Measurements from ENCODE around the gene ZMYND11.
"Not testable (repeated sequence)": the region's sequence is repeated elsewhere in the genome, so short reads cannot be mapped to it uniquely, and the experiment has no call there.

Gene ZMYND11

DNA sequence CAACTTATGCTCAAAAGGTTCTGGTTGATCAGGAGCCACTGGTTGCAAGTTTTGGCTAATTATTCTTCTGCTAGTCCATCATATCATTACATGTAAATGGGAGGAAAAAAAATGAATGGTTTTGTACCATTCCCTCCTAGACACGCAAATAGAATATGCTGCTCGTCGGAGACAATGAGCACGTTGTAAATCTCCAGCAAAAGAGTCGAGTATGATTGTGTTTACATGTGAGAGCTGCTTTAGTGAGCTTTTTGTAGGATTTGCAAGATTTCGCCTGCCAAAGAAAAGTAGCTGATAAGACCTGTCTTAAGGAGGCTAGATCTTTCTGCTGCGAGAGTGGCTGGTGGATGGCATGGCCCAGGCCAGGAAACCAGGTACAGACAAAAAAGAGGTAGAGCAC, 109.0 kb downstream of the ZMYND11 start:
- no peak for DNase-seq (ENCODE audit: low spot score)

DNA sequence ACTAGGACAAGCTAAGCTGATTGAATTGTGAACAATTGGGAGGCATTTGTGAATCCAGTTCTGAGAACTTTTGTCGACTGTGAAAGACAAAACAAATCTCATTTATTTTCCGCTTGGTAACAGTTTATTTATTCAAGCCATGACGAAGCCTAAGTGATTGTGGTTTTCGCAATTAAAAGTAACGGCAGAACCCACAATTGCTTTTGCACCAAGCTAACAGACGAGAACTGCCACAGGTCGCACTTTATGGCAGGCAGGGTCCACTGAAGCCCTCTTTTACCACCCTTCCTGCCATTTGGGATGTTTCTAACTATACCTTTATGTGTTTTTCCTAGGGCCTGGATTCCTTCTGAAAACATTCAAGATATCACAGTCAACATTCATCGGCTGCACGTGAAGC, 111.2 kb downstream of the ZMYND11 start:
- no peak for DNase-seq (ENCODE audit: low spot score)

DNA sequence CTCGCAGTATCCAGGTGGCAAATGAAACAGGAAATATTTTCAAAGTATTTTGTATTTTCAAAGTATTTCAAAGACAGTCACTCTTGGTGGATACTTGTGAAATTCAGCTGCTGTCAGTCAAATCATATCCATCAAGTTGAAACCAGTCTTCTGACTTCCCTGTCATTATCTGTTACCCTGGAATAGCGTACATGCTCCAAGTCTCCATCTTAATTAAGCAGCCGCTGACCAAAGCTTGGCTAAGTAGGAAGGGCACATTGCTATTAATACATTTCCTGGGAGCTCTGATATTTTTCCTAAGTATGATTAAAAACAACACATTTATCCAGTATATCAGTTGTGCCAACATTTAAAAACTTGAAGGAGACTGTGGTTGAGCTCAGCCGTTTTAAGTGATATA, 112.2 kb downstream of the ZMYND11 start:
- no peak for DNase-seq (ENCODE audit: low spot score)

DNA sequence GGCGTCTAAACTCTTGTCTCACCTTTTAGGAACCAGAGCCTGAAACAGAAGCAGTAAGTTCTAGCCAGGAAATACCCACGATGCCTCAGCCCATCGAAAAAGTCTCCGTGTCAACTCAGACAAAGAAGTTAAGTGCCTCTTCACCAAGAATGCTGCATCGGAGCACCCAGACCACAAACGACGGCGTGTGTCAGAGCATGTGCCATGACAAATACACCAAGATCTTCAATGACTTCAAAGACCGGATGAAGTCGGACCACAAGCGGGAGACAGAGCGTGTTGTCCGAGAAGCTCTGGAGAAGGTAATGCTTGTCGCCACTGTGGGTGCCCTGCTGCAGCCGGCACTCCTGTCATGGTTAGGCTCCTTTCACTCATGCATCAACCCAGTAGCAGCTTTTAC, 113.1 kb downstream of the ZMYND11 start:
- DNase-seq (ENCODE audit: low spot score), result no peak

DNA sequence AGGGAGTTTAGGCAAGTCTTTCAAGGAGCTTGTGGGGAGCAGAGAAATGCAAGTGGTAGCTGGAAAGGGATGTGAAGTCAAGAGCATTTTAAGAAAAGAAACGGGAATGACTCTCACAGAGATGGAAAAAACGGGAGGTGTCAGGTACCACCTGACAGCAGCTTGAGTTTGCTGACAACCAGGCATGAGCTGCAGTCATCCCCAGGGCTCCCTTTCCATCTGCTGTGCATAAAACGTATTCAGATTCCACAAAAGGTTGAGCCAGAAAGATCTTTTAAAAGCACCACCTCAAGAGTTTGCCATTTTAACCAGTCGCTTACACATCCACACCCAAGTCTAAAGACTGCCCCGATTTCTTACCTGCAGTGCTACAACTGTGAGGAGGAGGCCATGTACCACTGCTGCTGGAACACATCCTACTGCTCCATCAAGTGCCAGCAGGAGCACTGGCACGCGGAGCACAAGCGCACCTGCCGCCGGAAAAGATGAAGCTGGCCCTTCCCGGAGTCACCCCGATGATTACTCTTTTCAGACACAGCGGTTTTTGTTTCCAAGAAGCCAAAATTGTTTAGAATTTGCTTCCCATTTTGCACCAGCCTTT, 116.8 kb downstream of the ZMYND11 start:
- no peak for DNase-seq (ENCODE audit: low spot score)

DNA sequence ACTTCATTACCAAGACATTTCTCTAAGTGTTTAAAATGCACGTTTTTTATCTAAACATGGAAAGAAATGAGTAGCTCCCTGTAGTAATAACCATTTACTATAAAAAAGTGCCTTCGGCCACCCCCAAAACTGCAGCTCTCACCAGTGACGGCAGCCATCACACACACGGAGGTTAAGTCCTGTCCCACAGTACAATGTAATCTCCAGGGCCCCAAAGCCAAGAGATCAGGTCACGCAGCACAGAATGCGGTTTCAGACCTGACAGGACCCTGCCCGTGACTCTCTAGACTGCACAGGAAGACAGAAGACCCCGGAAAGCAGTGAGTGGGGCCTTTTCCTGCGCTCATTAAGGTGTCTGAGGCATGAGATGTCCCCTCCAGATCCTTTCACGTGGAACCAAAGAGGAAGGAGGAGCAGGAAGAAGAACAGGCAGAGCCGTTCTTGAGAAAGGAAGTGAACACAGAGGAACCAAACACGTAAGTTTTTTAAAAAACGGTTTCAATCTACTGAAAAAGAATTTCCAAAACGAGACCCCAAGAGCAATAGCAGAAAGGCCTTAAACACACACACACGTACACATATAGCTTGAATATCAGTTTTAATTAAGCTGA, 125.7 kb downstream of the ZMYND11 start:
- DNase-seq (ENCODE audit: low spot score), result no peak

DNA sequence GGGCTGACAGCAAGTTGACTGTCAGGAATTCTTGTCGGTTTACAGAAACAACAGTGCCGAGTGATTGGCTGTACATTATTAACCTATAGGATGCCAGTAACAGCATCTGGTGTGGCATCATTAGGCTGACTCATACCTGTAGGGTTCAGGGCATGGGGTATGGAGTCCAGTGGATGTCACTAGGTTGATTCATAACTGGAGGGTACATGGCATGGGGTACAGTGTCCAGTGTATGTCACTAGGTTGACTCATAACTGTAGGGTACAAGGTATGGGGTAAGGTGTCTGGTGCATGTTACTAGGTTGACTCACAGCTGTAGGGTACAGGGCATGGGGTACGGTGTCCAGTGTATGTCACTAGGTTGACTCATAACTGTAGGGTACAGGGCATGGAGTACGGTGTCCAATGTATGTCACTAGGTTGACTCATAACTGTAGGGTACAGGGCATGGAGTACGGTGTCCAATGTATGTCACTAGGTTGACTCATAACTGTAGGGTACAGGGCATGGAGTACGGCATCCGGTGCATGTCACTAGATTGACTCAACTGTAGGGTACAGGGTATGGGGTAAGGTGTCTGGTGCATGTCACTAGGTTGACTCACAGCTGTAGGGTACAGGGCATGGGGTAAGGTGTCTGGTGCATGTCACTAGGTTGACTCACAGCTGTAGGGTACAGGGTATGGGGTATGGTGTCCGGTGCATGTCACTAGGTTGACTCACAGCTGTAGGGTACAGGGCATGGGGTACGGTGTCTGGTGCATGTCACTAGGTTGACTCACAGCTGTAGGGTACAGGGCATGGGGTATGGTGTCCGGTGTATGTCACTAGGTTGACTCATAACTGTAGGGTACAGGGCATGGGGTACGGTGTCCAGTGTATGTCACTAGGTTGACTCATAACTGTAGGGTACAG, 129.2 kb downstream of the ZMYND11 start:
- DNase-seq (ENCODE audit: low spot score), result not testable (repeated sequence)

DNA sequence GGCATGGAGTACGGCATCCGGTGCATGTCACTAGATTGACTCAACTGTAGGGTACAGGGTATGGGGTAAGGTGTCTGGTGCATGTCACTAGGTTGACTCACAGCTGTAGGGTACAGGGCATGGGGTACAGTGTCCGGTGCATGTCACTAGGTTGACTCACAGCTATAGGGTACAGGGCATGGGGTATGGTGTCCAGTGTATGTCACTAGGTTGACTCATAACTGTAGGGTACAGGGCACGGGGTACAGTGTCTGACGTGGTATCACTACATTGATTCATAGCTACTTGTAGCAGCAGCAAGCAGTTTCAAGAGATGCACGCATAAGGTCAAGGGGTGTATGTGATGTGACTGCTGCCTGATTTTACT, 129.8 kb downstream of the ZMYND11 start:
- not testable (repeated sequence) for DNase-seq (ENCODE audit: low spot score)

DNA sequence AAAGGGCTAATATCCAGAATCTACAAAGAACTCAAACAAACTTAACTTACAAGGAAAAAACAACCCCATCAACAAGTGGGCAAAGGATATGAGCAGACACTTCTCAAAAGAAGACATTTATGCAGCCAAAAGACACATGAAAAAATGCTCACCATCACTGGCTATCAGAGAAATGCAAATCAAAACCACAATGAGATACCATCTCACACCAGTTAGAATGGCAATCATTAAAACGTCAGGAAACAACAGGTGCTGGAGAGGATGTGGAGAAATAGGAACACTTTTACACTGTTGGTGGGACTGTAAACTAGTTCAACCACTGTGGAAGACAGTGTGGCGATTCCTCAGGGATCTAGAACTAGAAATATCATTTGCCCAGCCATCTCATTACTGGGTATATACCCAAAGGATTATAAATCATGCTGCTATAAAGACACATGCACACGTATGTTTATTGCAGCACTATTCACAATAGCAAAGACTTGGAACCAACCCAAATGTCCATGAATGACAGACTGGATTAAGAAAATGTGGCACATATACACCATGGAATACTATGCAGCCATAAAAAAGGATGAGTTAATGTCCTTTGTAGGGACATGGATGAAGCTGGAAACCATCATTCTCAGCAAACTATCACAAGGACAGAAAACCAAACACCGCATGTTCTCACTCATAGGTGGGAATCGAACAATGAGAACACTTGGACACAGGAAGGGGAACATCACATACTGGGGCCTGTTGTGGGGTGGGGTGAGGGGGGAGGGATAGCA, 130.7 kb downstream of the ZMYND11 start:
- DNase-seq (ENCODE audit: low spot score), result not testable (repeated sequence)

DNA sequence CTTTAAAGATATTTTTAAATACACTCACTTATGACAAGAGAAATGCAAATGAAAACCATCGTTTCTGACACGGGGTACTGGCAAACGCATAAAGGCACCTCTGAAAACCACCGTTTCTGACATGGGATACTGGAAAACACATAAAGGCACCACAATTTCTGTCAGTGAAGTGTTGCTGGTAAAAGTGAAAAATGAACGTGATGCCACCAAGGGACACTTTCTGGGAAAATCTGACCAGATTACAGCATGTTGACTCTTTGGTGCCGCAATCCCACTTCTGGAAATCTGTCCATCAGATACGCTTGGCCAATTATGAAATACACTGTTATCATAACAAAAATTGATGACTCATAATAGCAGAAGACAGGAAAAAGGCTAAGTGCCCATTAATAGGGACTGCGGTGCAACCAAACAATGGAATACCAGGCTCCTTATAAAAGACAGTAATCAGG, 131.7 kb downstream of the ZMYND11 start:
- peak; percentile 25 for DNase-seq (ENCODE audit: low spot score)

DNA sequence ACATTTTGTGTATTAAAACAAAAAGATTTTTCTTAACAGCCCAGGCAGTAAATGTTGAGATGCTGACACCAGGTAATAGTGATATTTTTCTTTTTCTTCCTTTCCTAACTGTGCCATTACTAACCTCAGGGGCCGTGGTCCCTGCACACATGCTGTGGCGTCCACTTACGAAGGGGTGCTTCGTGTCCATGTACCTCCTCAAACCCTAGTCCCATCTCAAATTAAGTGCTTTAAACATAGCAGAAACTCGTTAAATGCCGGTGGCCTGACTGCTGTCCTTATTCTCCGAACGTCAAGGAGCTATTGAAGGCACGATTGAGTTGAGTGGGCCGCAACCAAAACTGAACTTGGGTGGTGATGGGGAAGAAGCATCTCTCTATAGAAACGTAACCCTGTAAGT, 132.4 kb downstream of the ZMYND11 start:
- DNase-seq (ENCODE audit: low spot score), result no peak

DNA sequence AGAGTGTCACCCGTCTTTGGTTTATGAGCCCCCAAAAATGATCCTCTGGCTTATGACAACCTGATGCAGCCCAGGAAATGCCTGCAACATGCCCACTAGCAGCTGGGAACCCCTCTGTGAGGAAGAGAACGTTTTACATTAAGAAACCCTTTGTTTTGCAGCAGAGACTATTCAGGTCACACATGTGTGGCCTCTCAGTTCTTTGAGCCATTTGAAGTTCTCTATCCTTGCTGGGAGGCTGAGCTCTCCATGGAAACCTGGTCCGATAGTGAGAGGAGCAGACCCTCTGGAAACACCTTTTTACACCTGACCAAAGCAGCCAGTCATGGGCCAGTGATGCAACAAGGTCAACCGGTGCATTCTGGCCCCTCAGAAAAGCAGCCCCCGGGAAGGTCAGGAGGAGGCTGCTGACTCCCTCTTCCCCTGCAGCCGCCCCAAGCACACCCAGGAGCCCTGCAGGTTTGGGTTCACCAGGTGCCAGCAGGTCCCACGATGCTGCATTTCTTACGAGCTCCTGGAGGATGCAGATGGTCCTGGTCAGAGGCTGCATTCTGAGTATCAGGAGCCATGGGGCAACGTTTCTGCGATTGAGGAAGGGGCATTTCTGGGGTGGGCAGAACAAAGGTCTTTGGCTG, 134.3 kb downstream of the ZMYND11 start:
- no peak for DNase-seq (ENCODE audit: low spot score)

DNA sequence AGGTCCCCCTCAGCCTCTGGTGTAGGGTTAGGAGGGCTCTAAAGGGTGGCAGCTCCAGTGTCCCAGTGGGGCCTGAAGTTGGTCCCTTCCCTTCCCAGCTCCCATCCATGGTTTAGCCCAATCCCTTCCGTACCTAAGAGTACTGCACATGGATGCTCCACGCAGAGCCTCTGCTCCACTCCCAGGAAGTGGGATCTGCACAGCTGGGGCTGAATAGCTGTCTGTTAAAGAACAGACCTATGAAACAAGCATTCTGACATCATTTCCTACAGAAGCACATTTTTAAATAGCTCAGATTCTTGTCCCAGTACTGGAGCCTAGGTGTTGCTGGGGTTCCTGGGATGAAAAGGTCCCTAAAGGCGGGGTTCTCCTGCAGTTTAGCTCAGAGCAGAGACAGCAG, 135.9 kb downstream of the ZMYND11 start:
- no peak for DNase-seq (ENCODE audit: low spot score)

DNA sequence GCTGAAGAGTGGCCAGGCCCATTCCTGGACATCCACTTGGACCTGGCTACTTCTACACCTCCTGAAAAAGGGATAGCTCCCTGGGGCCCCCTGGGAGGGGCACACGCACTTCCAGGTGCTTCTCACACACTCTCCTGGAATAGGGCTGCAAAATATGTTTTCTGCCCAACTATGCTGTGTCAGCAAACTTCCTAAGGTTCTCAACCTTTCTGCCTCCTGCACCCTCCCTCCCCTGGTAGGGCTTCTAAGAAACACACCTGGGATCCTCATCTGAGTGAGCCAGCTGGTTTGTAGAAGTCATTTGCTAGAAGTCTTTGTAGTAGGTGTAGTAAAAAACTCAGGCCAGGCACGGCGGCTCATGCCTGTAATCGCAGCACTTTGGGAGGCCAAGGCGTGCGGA, 136.5 kb downstream of the ZMYND11 start:
- no peak for DNase-seq (ENCODE audit: low spot score)

DNA sequence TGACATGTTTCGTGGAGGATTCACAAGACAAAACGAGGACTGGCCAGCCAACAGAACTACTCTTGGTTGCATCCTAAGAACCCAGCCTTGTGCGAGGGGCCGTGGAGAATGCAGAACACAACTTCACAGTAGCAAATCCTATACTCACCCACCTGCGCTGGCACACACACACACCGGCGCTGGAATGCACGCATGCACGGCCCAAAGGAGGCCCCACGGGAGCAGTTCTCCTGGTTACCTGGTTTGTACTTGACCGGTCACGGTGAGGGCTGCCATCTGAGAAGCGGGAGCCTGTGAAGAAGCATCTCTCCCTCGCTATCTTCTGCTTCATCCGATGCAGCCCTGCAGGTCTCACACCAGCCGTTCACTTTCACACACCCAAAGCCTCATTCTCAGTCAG, 137.8 kb downstream of the ZMYND11 start:
- no peak for DNase-seq (ENCODE audit: low spot score)

DNA sequence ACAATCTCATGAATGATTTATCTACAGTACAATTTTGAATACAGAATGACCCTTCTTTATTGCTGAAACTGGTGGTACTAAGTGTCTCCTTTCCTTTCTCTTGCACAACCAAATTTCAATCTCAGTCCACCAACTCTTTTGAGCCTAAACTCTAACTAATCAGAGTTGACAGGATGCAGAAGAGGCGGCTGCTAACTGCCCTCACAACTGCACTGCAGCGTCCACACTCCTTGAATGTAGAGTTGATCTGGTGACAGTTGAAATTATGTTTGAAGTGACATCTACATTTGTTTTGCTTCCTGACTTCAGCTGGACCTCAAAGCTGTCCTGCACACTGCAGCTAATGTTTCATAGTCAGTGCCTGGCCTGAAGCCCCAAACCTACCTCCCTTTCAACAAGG, 139.6 kb downstream of the ZMYND11 start:
- DNase-seq (ENCODE audit: low spot score), result no peak

DNA sequence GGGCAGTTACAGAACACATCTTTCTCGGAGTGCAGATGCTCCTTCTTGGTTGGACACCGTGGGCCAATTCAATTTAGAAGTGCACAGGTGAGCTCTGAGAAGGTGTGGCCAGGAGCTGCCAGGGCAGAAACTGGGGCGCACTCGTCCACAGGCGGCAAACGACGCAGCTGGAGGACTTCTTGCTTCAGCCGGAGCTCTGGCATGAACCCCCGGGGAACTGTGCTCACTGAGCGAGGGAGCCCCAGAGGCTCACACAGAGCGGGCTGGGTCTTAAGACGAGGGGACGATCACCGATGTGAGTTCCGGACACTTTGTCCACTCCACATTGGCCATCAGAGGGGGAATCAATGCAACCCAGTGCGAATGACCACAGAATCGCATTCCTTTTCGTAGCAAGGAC, 140.4 kb downstream of the ZMYND11 start:
- DNase-seq (ENCODE audit: low spot score), result no peak

DNA sequence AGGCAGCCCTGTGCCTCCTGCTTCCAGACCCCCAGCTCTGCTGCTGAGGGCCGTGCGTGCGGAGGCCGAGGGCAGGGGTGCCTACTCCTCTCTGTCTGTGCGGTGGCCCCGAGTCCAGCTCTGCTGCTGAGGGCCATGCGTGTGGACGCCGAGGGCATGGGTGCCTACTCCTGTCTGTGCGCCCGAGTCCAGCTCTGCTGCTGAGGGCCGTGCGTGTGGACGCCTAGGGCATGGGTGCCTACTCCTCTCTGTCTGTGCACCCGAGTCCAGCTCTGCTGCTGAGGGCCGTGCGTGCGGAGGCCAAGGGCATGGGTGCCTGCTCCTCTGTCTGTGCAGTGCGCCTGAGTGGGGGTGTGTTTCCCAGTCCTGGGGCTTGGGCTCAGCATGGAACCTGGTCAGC, 142.7 kb downstream of the ZMYND11 start:
- DNase-seq (ENCODE audit: low spot score), result no peak

DNA sequence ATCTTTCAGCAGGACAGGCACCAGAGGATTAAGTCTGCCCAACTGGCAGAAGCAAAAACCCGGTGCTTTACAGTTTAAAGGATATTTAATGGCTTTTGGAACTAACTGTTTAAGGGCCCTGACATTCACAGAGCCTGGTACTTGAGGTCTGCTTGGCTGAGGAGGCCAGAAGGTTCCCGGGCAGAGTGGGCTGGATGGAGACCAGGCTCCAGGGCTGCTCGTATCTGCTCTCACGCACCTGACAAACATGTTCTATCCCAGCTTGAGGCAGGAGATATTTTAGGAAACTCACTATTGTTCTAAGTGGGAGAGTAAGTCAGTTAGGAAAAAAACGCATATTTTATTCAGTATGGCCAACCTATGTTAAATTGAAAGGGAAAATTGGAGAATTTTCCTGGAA, 143.5 kb downstream of the ZMYND11 start:
- no peak for DNase-seq (ENCODE audit: low spot score)

DNA sequence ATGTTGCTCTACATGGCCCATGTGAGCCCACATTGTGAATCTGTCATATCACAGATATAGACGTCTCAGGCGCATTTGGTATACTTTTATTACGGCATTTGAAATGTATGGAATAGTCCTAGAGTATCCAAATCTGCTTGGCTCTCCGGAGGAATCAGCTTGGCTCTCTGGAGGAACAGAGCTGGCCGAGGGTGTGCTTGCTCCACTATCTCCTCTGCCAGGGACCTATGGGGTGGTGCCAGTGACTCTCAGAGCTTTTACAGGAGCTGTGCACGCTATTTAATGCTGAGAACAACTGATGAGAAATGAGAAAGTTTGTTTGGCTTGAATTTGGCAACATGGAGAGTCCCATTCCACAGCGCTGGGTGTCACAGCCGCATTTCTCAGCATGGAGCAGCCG, 144.0 kb downstream of the ZMYND11 start:
- DNase-seq (ENCODE audit: low spot score), result no peak

DNA sequence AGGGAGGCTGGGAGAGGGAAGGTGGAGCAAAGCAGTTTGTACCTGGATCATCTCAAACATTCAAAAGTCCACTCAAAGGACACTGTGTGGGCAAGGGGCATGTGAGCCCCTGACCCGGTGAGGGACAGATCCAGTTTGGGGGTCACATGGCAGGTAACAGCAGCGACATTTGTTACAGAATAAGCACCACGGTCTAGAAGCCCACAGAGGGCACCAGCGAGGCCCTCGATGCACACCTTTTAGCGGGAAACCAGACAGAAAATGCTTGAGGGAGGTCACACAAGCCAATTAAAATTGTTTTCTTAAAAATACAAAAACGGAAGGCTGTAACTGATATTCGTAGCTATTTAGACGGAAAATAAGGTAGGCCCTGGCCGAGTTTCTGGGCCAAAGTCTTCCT, 144.4 kb downstream of the ZMYND11 start:
- no peak for DNase-seq (ENCODE audit: low spot score)
